ENCODE measurements around the gene NALF2.
A peak's percentile ranks its signal among the peaks of the same experiment; 100 is the strongest.

Gene NALF2

DNA sequence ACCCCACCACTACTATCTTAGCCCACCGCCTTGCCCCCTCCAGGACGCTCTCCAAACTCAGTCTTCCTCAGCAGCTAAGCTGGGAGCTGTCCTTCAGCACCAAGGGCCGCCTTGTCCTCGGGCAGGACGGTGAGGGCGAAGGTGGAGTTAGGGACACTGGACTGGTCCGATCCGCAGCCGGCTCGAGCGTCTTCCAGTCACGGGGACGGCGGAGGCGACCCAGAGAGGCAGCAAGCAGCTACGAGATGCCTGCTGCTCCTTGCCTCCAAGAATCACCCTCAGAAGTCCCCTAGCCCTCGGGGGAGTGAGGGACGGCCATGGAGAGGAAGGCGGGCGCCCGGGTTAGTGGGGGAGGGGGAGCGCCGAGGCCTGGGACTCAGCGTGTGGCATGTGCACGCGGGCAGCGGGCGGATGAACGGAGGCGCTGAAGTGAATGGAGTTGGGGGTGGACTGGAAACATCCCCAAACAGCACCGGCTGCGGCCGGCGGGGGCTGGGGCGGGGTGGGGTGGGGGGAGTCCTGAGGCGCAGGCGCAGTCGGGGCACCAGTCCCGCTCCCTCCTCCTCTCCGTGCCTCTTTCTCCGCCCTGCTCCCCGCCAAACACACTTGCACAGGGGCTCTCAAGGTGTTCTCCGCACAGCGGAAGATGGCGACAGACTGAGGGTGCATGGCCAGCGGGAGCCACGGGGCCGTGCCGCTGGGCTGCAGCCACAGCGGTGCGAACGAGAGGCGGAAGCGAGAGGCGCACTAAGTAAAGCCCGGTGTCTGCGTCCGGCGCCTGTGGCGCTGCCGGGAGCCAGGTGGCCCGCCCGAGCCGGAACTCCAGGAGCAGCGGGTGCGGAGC lies at the start of gene NALF2:
TSS of gene NALF2 (plus strand) at position 545 of the 844 bp plus-strand sequence. CDS start 957 bp downstream, outside the sequence.
- DNase-seq: peak; percentile 82

DNA sequence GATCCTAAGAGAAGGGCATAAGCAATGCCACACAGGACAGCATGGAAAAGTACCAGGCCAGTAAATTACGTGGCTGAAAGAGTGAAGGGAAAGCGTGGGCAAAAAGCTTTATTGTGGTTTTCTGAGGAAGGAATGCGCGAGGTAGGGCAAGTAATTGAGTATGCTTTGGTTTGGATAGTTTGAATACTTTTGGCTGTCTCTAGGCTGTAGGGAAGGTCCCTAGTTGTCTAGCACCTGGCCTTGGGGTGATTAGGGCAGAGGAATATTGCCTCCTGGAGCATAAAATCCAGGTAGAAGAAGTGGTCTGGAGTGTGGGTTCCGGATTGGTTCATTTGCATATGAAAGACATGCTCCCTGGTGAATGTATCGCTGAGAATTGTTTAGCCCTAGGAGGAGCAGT lies 46.4 kb upstream of the NALF2 start:
- no peak for DNase-seq

DNA sequence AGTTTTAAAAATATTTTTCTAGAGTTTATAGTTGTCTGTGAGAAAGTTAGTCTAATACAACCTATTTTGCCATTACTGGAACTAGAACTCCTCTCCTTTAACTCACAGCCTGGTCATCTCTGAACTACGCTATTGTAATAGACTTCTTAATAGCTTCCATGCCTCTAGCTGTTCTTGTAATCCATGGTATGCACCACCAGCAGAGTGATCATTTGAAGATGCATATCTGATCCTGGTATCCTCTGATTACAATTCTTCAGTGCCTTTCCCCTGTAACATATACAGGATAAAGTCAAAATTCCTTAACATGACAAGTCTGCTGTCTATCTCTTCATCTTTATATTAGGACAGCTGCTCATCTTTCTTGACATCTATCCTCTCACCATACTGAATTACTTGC lies 37.6 kb upstream of the NALF2 start:
- no peak for DNase-seq

- DNase-seq: no peak
Measured at GRCh38 chrX:69469975-69470374, 34.2 kb upstream of the NALF2 start.

DNA sequence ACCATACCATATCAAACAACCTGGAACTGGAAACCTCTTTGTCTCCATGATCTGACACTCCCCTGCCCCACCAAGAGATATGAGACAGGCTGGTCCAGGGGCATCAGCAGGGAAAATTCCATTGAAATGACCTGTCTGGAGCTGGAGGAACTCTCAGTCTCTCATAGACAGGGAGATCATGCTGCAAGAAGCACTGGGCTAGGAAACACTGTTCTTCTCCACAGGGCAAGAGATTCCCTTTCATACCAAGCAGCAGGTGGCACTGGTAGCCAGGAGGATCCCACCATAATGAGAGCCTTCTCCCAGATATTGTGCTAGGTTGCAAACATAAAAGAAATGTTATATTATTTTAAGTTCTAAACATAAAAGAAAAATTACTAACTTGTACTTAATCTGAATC lies 14.5 kb upstream of the NALF2 start:
- no peak for DNase-seq

GRCh38 chrX:69493193-69493592 lies 10.9 kb upstream of the NALF2 start:
- DNase-seq: peak; percentile 15

DNA sequence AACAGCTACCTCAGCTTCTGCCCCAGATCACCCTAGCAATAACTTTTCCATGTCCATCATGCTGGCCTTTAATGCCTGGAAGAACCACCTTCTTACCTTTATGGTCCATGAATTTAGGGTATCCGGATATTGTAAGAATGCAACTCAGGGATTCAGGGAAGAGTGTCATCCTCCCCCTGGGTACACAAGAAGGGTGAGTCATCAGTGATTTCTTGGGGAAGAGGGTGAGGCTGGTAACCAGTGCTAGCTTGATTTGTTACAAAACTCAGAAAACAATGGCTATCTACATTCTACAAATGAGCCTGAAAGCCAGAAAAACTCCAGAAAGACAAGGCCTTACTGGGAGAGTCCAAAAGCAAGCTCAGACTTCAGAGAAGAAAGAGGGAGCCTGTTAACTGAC lies 10.4 kb upstream of the NALF2 start:
- no peak for DNase-seq

DNA sequence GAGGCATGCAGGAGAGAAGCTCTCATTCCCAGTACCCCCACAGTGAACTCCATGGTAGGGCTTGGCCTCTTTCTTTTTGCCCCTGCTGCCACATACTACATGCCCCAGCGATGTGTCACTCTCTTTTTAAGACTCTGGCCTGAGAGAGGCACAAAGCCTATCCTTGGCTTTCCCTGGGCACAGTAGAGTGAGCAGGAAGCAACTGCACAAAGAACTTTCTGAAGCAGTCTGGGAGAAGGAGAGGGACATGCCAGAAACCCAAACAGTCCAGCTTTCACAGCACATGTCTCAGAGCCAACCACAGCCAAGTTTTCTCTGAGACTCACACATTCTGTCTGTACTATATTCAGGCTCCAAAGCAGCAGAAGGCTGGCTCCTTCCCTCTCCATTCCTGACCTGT lies 7.9 kb upstream of the NALF2 start:
- DNase-seq: no peak

- peak; percentile 51 for DNase-seq
Measured at GRCh38 chrX:69501429-69501828, 2.7 kb upstream of the NALF2 start.

DNA sequence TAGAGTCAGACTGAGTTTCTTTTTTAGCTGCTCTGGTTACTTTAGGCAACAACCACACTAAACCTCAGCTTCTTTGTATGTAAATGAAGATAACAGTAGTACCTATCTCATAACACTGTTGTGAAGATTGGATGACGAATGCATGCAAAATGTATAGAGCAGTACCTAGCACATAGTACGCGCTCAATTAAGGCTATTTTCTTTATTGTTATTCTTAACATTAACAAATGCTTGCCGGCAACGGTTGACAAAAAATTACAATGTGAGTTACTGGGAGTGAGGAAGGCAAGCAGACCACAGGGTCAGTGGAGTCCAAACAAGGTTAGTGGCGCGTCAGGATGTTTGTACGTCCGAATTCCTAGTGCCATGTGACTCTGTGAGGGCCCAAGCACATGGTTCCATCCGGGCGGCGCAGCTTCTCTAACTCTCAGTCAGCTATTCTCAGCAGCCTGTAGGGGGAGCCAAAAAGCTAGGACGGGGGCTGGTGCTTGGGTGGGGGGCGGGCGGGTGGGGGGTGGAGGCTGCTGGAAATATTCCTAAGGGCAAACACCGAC lies 821 bp upstream of the NALF2 start:
- peak; percentile 78 for DNase-seq

DNA sequence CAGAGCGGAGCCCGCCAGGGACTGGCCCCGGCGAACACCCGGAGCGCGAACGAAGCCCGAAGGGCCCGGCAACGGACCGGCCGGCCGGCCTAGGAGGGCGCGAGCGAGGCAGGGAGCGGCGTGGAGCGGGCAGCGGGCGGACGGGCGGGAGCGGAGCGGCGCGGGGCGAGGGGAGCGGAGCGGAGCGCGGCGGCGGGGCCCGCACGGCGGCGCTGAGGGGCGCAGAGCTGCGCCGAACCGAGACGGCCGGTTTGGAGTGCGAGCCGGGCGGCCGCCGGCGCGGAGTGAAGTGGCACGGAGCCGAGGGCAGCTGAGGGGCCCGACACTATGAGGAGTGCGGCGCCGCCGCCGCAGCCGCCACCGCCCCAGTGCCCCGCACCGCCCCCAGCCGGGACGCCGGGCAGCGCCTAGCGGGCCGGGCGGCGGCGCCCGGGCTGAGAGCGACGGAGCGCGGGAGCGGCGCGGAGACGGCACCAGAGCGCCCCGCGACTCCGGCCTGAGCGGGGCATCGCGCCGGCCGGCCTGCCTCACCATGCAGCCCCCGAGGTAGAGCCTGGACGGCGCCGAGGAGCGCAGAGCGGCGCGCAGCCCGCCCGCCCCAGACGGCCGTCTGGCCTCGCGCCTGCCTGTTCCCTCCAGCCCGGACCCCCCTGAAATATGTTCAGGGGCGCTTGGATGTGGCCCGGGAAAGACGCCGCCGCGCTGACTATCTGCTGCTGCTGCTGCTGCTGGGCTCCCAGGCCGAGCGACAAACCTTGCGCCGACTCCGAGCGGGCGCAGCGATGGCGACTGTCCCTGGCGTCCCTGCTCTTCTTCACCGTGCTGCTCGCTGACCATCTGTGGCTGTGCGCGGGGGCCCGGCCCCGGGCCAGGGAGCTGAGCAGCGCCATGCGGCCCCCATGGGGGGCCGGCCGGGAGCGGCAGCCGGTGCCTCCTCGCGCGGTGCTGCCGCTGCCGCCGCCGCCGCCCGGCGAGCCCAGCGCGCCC lies 793 bp downstream of the NALF2 start:
- DNase-seq: peak; percentile 25

DNA sequence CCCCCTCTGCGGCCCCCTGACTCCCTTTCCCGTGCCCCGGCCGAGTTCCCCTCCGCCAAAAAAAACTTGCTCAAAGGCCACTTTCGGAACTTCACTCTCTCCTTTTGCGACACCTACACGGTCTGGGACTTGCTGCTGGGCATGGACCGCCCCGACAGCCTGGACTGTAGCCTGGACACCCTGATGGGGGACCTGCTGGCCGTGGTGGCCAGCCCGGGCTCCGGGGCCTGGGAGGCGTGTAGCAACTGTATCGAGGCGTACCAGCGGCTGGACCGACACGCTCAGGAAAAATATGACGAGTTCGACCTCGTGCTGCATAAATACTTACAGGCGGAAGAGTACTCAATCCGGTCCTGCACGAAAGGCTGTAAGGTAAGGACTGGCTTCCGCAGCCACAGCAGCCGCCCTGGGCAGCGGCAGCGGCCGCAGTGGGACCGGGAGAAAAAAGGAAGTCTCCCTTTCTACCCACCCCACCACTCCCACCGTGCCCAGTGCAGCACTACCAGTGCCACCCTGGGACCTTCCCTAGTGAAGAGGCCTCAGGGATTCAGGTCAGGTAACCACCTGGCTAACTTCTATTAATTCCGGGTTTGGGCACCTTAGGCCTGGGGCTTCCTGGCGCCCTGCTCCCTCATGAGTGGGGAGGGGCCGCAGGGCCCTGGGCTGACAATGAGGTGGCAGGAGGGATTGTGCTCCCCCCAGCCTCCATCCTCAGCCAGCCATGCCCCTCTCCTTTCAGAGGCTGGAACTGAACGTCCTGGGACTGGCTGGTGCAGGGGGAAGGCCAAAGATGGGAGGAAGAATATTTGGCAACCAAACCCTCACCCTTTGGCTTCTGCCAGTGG lies 1.9 kb downstream of the NALF2 start:
- no peak for DNase-seq

GRCh38 chrX:69506617-69507499 lies 2.7 kb downstream of the NALF2 start:
- no peak for DNase-seq

- DNase-seq: no peak
Measured at GRCh38 chrX:69507500-69507789, 3.3 kb downstream of the NALF2 start.

DNA sequence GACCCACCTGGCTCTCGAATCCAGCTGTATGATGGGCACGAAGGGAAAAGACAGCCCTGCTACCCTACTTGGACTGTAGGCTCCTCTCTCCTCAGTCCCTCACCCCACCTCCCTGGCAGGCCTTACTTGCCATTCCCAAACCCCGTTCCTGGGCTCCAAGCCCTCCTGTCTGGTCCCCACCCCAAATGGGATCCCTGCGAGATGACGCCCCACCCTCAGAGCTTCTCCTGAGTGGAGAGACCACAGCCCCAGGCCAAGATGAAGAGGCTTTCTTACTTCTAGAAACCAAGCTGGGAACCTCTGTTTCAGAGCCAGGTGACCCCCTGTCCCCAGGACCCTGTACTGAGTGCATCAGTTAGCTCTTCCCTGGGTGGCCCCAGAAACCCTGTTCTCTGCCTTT lies 4.5 kb downstream of the NALF2 start:
- no peak for DNase-seq

GRCh38 chrX:69510137-69510715 lies 6.1 kb downstream of the NALF2 start:
- no peak for DNase-seq

GRCh38 chrX:69510914-69511513 lies 6.9 kb downstream of the NALF2 start:
- no peak for DNase-seq

GRCh38 chrX:69522052-69522451 lies 17.9 kb downstream of the NALF2 start:
- DNase-seq: no peak

DNA sequence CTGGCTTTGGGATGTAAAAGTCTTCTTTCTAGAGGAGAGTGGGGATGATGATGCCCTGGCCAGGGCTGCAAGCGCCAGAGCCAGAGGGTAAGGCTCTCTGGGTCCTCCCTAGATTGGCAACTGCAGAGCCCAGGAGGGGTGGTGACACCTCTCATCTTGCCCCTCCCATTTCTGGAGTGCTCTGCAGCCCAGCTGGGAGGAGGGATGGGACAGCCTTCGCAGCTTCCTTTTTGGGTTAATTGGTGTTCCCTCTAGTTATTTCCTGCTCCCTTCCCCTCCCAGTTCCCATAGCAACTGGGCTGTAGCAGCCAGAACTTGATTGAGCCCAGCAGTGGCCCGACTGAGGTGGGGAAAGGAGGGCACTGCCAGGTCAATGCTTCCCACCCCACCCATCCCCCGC lies 19.2 kb downstream of the NALF2 start:
- no peak for DNase-seq

- DNase-seq: no peak
Measured at GRCh38 chrX:69524781-69525363, 20.7 kb downstream of the NALF2 start.
